Activated B cell treated with CpG ODN at 0.5 μM for 24 hours (primary cell): ENCODE measurements around the gene STEAP1. TPM values are rescaled to one million over a fixed set of nuclear protein-coding genes. Genes with fewer than 3 reads are reported as not detected.
"Not testable (repeated sequence)": the region's sequence is repeated elsewhere in the genome, so short reads cannot be mapped to it uniquely, and the experiment has no call there.

Experiments used
- ATAC-seq: fragments of 200-7000 bp; cut with Tn5 transposase; one replicate; pipeline ENCODE4 v1.10.0; 2021; ENCODE audit warnings: low read depth, mild to moderate bottlenecking, moderate library complexity
- CTCF ChIA-PET: fragments of 350-600 bp; sonication (Branson Sonifier 250); formaldehyde crosslinking; loops from one replicate; lab custom pipeline; 2021; ENCODE audit warnings: antibody characterized with exemption; lab: Charles Lee
- POLR2A ChIA-PET: fragments of 350-600 bp; sonication (Branson Sonifier 250); formaldehyde crosslinking; loops from one replicate; lab custom pipeline; 2021; ENCODE audit warnings: antibody characterized with exemption; lab: Charles Lee
- DNase-seq: peaks from one replicate; pipeline ENCODE4 v3.0.0; 2022
- H3K27ac Mint-ChIP-seq: one replicate; pipeline ENCODE4 v1.8.0; 2020; ENCODE audit warnings: mixed read lengths
- H3K27me3 Mint-ChIP-seq: one replicate; pipeline ENCODE4 v1.8.0; 2021; ENCODE audit warnings: mixed read lengths
- H3K36me3 Mint-ChIP-seq: one replicate; pipeline ENCODE4 v1.8.0; 2021; ENCODE audit warnings: low read depth, mixed read lengths
- H3K4me1 Mint-ChIP-seq: one replicate; pipeline ENCODE4 v1.8.0; 2021; ENCODE audit warnings: mixed read lengths
- H3K4me3 Mint-ChIP-seq: one replicate; pipeline ENCODE4 v1.8.0; 2020; ENCODE audit warnings: mild to moderate bottlenecking, mixed read lengths
- H3K9me3 Mint-ChIP-seq: one replicate; pipeline ENCODE4 v1.8.0; 2020; ENCODE audit warnings: mixed read lengths
- intact Hi-C: fragments of 100-400 bp; cut with micrococcal nuclease; formaldehyde crosslinking; loops from one replicate; pipeline ENCODE4 v1.15.1; 2024
- total RNA-seq: library from RNA; stranded (reverse); gene quantifications from 2 replicates; pipeline ENCODE4 v1.2.3, GENCODE V29; 2022
- TF ChIP-seq, protein P1 (sequence below): fragments of 200-600 bp; IDR thresholded peaks from one replicate; pipeline ENCODE4 v1.8.0; 2022; ENCODE audit warnings: antibody characterized with exemption, mild to moderate bottlenecking

Gene STEAP1
- total RNA-seq, 1 donor from 2014 or later, result 0.80 TPM

DNA sequence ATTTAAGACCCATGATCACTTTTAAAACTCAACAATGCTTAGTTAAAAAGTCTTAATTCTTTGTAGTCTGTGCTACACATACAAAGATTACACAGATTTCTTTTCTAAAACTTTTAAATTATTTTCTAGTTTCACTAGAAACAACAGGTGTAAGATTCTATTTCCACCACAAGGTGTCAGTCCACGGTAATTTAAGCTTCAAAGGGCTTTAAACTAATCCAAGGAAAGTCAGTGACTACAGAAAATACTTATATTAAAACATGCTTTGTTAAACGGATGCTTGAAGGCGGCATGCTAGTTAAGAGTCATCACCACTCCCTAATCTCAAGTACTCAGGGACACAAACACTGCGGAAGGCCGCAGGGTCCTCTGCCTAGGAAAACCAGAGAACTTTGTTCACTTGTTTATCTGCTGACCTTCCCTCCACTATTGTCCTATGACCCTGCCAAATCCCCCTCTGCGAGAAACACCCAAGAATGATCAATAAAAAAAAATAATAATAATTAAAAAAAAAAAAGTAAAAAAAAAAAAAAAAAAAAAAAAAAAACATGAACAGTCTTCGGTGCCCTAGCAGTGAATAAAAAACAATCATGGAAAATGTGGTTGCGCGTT lies 1.5 kb upstream of the STEAP1 start:
- DNase-seq, POLR2A ChIA-PET, H3K4me3 Mint-ChIP-seq: not testable (repeated sequence)

DNA sequence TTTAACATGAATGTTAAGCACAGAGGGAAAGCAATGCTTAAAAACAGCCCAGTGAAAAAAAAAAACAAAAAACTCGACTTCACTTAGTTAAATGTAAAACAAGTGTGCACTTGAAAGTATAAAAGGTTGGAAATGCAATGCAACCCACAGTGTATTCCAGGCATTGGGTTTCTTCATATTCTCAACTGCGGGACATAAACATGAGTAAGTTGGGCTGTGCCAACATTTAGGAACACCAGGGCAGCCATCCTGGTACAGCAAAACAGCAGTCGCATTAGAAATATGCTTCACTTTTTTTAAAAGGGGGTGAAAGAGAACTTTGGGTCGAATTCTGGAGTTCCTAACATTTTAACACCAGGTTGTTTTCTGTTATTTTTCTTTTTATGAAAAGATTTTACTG lies 937 bp downstream of the STEAP1 start:
- H3K27ac Mint-ChIP-seq, result no peak overlapping the region
- POLR2A ChIA-PET, result no interaction called here
- ATAC-seq (no peak), DNase-seq (no peak)
- TF ChIP-seq, protein P1, sequence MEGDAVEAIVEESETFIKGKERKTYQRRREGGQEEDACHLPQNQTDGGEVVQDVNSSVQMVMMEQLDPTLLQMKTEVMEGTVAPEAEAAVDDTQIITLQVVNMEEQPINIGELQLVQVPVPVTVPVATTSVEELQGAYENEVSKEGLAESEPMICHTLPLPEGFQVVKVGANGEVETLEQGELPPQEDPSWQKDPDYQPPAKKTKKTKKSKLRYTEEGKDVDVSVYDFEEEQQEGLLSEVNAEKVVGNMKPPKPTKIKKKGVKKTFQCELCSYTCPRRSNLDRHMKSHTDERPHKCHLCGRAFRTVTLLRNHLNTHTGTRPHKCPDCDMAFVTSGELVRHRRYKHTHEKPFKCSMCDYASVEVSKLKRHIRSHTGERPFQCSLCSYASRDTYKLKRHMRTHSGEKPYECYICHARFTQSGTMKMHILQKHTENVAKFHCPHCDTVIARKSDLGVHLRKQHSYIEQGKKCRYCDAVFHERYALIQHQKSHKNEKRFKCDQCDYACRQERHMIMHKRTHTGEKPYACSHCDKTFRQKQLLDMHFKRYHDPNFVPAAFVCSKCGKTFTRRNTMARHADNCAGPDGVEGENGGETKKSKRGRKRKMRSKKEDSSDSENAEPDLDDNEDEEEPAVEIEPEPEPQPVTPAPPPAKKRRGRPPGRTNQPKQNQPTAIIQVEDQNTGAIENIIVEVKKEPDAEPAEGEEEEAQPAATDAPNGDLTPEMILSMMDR, result no peak
- intact Hi-C loops, result no loop called here
- H3K36me3 Mint-ChIP-seq, result no peaks in the 10 kb centered on the region
- peaks cover 3% of the 10 kb centered on the region for H3K4me1 Mint-ChIP-seq
- no peak overlapping the region for H3K4me3 Mint-ChIP-seq
- CTCF ChIA-PET, result interaction anchor here (1.6 to 3.5 kb wide), 2 partner anchors 248 to 272 kb away, joined by 4 to 73 read pairs; partner anchors contain the start of gene CLDN12
- H3K27me3 Mint-ChIP-seq, result peaks cover 20% of the 10 kb centered on the region
- no peaks in the 10 kb centered on the region for H3K9me3 Mint-ChIP-seq

More for the DNA sequence above, 1.5 kb upstream of the STEAP1 start:
- H3K27me3 Mint-ChIP-seq, result peaks cover 20% of the 10 kb centered on the region
- H3K27ac Mint-ChIP-seq, H3K9me3 Mint-ChIP-seq, H3K4me1 Mint-ChIP-seq, ATAC-seq, H3K36me3 Mint-ChIP-seq: not testable (repeated sequence)
- CTCF ChIA-PET, result interaction anchor here (0.7 to 3.5 kb wide), 8 partner anchors 110 to 280 kb away, joined by 3 to 73 read pairs (median 4); no protein-coding TSS in a partner anchor
- intact Hi-C loops, result loop anchor here (5.0 kb wide), 3 partner anchors 95 to 1485 kb away; partner anchors contain the start of gene CFAP69

DNA sequence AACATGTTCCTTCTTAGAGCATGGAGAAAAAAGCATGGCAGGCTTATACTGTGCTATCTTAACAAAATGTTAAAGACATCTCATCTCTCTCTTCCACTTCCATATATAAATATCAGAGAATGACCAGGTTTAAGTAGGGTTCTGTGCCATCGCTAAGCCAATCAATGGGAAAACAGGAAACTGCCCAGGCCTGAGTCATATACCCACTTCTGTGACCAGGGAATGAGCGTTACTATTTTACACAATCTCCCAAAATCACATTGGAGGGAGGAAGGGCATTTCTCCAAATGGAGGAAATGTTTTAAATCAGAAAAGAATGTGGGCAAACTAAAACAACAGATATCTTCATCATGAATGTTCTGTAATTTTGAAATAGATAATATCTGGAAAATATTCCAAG lies 3.1 kb downstream of the STEAP1 start:
- POLR2A ChIA-PET, DNase-seq, H3K36me3 Mint-ChIP-seq, H3K4me3 Mint-ChIP-seq, H3K4me1 Mint-ChIP-seq, CTCF ChIA-PET, H3K9me3 Mint-ChIP-seq, intact Hi-C loops, ATAC-seq, H3K27ac Mint-ChIP-seq: not testable (repeated sequence)
- H3K27me3 Mint-ChIP-seq, result peaks cover 20% of the 10 kb centered on the region

DNA sequence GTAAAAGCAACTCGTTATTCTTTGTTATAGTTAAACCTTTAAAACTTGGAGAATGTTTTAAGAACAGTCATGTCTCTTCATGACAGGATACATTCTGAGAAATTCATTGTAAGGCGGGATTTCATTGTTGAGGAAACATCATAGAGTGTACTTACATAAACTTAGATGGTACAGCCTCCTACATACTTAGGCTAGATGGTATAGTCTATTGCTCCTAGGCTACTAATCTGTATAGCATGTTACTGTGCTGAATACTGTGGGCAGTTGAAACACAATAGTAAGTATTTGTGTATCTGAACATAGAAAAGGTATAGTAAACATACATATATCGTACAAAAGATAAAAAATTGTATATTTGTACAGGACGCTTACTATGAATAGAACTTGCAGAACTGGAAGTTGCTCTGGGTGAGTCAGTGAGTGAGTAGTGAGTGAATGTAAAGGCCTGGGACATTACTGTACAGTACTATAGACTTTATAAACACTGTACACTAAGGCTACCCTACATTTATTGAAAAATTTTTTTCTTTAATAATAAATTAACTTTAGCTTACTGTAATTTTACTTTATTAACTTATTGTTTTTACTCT lies 3.6 kb downstream of the STEAP1 start:
- intact Hi-C loops, result not testable (repeated sequence)

DNA sequence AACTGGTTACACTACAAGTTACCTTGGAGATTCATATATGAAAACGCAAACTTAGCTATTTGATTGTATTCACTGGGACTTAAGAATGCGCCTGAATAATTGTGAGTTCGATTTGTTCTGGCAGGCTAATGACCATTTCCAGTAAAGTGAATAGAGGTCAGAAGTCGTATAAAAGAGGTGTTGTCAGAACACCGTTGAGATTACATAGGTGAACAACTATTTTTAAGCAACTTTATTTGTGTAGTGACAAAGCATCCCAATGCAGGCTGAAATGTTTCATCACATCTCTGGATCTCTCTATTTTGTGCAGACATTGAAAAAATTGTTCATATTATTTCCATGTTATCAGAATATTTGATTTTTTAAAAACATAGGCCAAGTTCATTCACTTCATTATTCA lies 9.3 kb downstream of the STEAP1 start:
- intact Hi-C loops, result no loop called here
- H3K27me3 Mint-ChIP-seq, result peaks cover 2% of the 10 kb centered on the region
- CTCF ChIA-PET, result no interaction called here

More for the DNA sequence above, 3.6 kb downstream of the STEAP1 start:
- H3K4me3 Mint-ChIP-seq, H3K4me1 Mint-ChIP-seq, DNase-seq, ATAC-seq, H3K36me3 Mint-ChIP-seq, CTCF ChIA-PET, H3K27ac Mint-ChIP-seq, H3K9me3 Mint-ChIP-seq, POLR2A ChIA-PET: not testable (repeated sequence)
- H3K27me3 Mint-ChIP-seq, result peaks cover 20% of the 10 kb centered on the region

DNA sequence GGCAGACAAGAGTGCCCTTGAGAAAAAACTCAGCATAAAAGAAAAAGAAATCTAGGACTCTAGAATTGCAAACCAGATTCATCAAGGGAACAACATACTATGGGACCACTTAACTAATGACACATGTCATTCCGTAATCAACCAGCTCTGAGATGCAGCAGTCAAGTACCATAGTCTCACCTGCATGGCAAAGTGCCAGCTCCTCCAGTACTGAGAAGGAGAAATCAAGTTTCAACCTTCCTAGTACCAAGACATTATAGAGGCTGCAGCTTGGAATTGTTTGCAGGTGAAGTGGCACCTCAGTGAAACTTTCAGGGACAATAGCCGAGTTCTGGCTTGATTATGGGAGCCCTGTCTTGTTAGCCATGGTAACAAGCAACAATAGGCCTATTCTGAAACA lies 11.5 kb downstream of the STEAP1 start:
- no peaks in the 10 kb centered on the region for H3K4me1 Mint-ChIP-seq
- peaks cover 3% of the 10 kb centered on the region for H3K9me3 Mint-ChIP-seq
- no peak overlapping the region for H3K4me3 Mint-ChIP-seq
- ChIA-PET CTCF (interaction anchor here (0.9 kb wide), 1 partner anchor 12 kb away, joined by 3 read pairs; the partner anchor contains the start of gene STEAP1), POLR2A (no interaction called here)
- H3K36me3 Mint-ChIP-seq, result no peaks in the 10 kb centered on the region
- TF ChIP-seq, protein P1, result no peak
- ATAC-seq (no peak), DNase-seq (no peak)
- intact Hi-C loops, result no loop called here
- peaks cover 4% of the 10 kb centered on the region for H3K27me3 Mint-ChIP-seq
- no peak overlapping the region for H3K27ac Mint-ChIP-seq

More for the DNA sequence above, 9.3 kb downstream of the STEAP1 start:
- Mint-ChIP-seq H3K36me3 (no peaks in the 10 kb centered on the region), H3K4me1 (no peaks in the 10 kb centered on the region), H3K4me3 (no peak overlapping the region), H3K9me3 (no peaks in the 10 kb centered on the region), H3K27ac (no peak overlapping the region)
- DNase-seq, result no peak
- ATAC-seq, result no peak
- POLR2A ChIA-PET, result no interaction called here
- TF ChIP-seq, protein P1, result no peak
